ENCODE measurements around the gene AGBL1.

DNA sequence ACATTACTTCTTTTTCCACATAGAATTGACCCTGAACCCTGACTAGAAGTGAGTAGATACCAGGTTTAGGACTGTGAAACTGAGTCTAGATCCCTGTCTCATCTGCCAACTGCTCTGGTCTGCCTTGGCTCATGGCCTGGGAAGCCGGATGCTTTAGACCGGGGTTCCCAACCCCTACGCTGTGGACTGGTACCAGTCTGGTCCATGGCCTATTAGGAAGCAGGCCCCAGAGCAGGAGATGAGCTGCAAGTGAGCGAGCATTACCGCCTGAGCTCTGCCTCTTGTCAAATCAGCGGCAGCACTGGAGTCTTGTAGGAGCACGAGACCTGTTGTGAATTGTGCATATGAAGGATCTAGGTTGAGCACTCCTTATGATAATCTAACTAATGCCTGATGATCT lies 734.2 kb downstream of the AGBL1 start:
- TF ChIP-seq, protein P1, sequence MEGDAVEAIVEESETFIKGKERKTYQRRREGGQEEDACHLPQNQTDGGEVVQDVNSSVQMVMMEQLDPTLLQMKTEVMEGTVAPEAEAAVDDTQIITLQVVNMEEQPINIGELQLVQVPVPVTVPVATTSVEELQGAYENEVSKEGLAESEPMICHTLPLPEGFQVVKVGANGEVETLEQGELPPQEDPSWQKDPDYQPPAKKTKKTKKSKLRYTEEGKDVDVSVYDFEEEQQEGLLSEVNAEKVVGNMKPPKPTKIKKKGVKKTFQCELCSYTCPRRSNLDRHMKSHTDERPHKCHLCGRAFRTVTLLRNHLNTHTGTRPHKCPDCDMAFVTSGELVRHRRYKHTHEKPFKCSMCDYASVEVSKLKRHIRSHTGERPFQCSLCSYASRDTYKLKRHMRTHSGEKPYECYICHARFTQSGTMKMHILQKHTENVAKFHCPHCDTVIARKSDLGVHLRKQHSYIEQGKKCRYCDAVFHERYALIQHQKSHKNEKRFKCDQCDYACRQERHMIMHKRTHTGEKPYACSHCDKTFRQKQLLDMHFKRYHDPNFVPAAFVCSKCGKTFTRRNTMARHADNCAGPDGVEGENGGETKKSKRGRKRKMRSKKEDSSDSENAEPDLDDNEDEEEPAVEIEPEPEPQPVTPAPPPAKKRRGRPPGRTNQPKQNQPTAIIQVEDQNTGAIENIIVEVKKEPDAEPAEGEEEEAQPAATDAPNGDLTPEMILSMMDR (IDR thresholded peaks at IDR 0.05), result no peak
- no peak for TF ChIP-seq POLR2A (IDR thresholded peaks at IDR 0.05)
